Measurements from ENCODE around the gene MRPL51. TPM values are rescaled to one million over a fixed set of nuclear protein-coding genes. Genes with fewer than 3 reads are reported as not detected.
"Not testable (repeated sequence)": the region's sequence is repeated elsewhere in the genome, so short reads cannot be mapped to it uniquely, and the experiment has no call there.

Gene MRPL51
- total RNA-seq, 1 donor from 2014 or later = 114 TPM

DNA sequence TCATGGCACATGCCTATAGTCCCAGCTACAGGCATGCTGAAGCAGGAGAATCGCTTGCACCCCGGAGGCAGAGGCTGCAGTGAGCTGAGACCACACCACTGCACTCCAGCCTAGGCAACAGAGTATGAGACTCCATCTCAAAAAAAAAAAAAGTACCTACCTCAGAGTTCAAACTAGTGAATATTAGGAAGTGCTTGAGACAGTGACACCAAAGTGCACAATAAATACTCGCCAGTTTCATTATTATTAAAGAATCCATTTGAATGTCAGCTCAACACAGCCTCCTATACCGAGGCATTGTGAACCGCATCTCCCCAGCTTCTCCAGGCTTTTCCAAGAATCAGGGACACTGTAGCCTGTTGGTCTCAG lies 46.2 kb upstream of the MRPL51 start:
- no peaks in the 10 kb centered on the region for H3K9me3 ChIP-seq
- H3K36me3 ChIP-seq = peaks cover 56% of the 10 kb centered on the region
- H3K4me1 ChIP-seq = peaks cover 39% of the 10 kb centered on the region
- no peak overlapping the region for H3K4me3 ChIP-seq
- no peak for DNase-seq
- TF ChIP-seq, protein P1, sequence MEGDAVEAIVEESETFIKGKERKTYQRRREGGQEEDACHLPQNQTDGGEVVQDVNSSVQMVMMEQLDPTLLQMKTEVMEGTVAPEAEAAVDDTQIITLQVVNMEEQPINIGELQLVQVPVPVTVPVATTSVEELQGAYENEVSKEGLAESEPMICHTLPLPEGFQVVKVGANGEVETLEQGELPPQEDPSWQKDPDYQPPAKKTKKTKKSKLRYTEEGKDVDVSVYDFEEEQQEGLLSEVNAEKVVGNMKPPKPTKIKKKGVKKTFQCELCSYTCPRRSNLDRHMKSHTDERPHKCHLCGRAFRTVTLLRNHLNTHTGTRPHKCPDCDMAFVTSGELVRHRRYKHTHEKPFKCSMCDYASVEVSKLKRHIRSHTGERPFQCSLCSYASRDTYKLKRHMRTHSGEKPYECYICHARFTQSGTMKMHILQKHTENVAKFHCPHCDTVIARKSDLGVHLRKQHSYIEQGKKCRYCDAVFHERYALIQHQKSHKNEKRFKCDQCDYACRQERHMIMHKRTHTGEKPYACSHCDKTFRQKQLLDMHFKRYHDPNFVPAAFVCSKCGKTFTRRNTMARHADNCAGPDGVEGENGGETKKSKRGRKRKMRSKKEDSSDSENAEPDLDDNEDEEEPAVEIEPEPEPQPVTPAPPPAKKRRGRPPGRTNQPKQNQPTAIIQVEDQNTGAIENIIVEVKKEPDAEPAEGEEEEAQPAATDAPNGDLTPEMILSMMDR (IDR thresholded peaks at IDR 0.05) = no peak
- H3K27me3 ChIP-seq = no peaks in the 10 kb centered on the region
- intact Hi-C loops (cut with DNase I) = no loop called here
- H3K27ac ChIP-seq = peak overlapping the region; percentile 74
- ATAC-seq = no peak

DNA sequence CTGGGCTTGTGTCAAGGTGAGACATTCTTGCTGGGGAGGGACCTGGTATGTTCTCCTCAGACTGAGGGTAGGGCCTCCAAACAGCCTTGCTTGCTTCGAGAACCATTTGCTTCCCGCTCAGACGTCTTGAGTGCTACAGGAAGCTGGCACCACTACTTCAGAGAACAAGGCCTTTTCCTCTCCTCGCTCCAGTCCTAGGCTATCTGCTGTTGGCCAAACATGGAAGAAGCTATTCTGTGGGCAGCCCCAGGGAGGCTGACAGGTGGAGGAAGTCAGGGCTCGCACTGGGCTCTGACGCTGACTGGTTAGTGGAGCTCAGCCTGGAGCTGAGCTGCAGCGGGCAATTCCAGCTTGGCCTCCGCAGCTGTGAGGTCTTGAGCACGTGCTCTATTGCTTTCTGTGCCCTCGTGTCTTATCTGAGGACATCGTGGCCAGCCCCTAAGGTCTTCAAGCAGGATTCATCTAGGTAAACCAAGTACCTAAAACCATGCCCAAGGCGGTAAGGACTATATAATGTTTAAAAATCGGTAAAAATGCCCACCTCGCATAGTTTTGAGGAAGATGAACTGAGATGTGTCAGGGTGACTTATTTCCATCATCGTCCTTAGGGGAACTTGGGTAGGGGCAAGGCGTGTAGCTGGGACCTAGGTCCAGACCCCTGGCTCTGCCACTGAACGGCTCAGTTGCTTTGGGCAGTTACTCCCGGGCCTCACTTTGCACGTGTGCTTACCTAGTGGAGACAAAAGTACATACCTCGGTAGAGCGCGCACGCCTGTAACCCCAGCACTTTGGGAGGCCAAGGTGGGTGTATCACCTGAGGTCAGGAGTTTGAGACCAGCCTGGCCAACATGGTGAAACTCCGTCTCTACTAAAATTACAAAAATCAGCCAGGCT lies 45.6 kb upstream of the MRPL51 start:
- ATAC-seq = no peak

GRCh38 chr12:6537580-6538419 lies 44.7 kb upstream of the MRPL51 start:
- H3K36me3 ChIP-seq = peaks cover 47% of the 10 kb centered on the region
- peak overlapping the region; percentile 39 for H3K27ac ChIP-seq
- TF ChIP-seq, protein P1 (IDR thresholded peaks at IDR 0.05) = peak; percentile 89
- H3K27me3 ChIP-seq; H3K4me3 ChIP-seq; H3K9me3 ChIP-seq; ATAC-seq; intact Hi-C loops (cut with DNase I): not testable (repeated sequence)
- H3K4me1 ChIP-seq = peaks cover 47% of the 10 kb centered on the region
- DNase-seq = peak; percentile 88

More for the DNA sequence above, 45.6 kb upstream of the MRPL51 start:
- no peaks in the 10 kb centered on the region for H3K27me3 ChIP-seq
- intact Hi-C loops (cut with DNase I) = no loop called here
- no peaks in the 10 kb centered on the region for H3K9me3 ChIP-seq
- TF ChIP-seq, protein P1 (IDR thresholded peaks at IDR 0.05) = no peak
- no peak overlapping the region for H3K4me3 ChIP-seq
- H3K4me1 ChIP-seq = peaks cover 39% of the 10 kb centered on the region
- peak overlapping the region; percentile 2 for H3K27ac ChIP-seq
- DNase-seq = no peak
- peaks cover 55% of the 10 kb centered on the region for H3K36me3 ChIP-seq

GRCh38 chr12:6536894-6537579 lies 44.0 kb upstream of the MRPL51 start:
- peaks cover 54% of the 10 kb centered on the region for H3K4me1 ChIP-seq
- ATAC-seq (no peak), DNase-seq (no peak)
- peaks cover 47% of the 10 kb centered on the region for H3K36me3 ChIP-seq
- TF ChIP-seq, protein P1 (IDR thresholded peaks at IDR 0.05) = no peak
- H3K4me3 ChIP-seq = no peak overlapping the region
- no peaks in the 10 kb centered on the region for H3K27me3 ChIP-seq
- no peaks in the 10 kb centered on the region for H3K9me3 ChIP-seq
- peak overlapping the region; percentile 39 for H3K27ac ChIP-seq
- intact Hi-C loops (cut with DNase I) = no loop called here
